PC-9 (cell line): ENCODE measurements around the gene ACO1.

Experiments used
- EZH2 ChIP-seq: fragments of 200-600 bp; sonication (generic); IDR thresholded peaks from 2 replicates; pipeline ENCODE4 v1.8.0; 2017; ENCODE audit warnings: antibody characterized with exemption, low read depth
- TF ChIP-seq, protein P1 (sequence below): fragments of 200-600 bp; sonication (generic); conservative IDR thresholded peaks from 2 replicates; pipeline ENCODE4 v1.6.1; 2017; ENCODE audit warnings: mixed run types, antibody characterized with exemption, mild to moderate bottlenecking, moderate library complexity

DNA sequence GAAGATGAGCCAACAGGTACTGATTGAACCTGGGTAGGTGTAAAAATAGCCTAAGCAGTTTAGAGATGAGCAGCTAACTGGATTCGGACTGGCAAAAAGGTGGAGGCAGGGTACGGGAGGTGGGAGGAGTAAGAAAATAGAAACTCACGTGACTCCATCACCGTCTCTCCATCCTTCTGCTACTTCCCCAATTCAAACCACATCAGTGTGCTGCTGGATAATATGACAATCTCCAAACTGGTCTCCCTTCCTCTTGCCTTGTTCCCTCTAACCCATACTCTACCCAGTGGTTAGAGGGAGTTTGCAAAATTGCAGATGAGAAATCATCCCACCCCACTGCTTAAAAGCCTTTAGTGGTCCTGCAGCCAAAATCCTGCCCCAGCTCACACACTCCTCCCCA is 98.9 kb downstream of the ACO1 start:
- no peak for TF ChIP-seq EZH2
- TF ChIP-seq, protein P1, sequence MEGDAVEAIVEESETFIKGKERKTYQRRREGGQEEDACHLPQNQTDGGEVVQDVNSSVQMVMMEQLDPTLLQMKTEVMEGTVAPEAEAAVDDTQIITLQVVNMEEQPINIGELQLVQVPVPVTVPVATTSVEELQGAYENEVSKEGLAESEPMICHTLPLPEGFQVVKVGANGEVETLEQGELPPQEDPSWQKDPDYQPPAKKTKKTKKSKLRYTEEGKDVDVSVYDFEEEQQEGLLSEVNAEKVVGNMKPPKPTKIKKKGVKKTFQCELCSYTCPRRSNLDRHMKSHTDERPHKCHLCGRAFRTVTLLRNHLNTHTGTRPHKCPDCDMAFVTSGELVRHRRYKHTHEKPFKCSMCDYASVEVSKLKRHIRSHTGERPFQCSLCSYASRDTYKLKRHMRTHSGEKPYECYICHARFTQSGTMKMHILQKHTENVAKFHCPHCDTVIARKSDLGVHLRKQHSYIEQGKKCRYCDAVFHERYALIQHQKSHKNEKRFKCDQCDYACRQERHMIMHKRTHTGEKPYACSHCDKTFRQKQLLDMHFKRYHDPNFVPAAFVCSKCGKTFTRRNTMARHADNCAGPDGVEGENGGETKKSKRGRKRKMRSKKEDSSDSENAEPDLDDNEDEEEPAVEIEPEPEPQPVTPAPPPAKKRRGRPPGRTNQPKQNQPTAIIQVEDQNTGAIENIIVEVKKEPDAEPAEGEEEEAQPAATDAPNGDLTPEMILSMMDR: no peak
